H1 (cell line): ENCODE results near the gene GADD45A. TPM values are rescaled to one million over a fixed set of nuclear protein-coding genes. Genes with fewer than 3 reads are reported as not detected.

Experiments
- CTCF ChIA-PET: fragments of 300-600 bp; sonication (Branson Sonifier 250); formaldehyde crosslinking; loops from one replicate; lab custom pipeline; 2021; ENCODE audit not compliant: partially characterized antibody; lab: Charles Lee
- POLR2A ChIA-PET: fragments of 300-600 bp; sonication (Branson Sonifier 250); formaldehyde crosslinking; loops from one replicate; lab custom pipeline; 2021; ENCODE audit warnings: inconsistent platforms; ENCODE audit not compliant: partially characterized antibody; lab: Charles Lee
- DNase-seq, 2 experiments: peaks; one replicate each; pipeline versions ENCODE4 v3.0.0 to v3.0.0-alpha.2; 2010 to 2022; ENCODE audit warnings: low spot score in 2 of 2, low read depth in 1 of 2, mixed read lengths in 1 of 2
- FAIRE-seq: peaks from 2 replicates; lab custom pipeline; 2011; peaks lifted over from hg19 to GRCh38; lab: Jason Lieb, UNC
- H2AFZ ChIP-seq: 2 replicates; pipeline ENCODE4 v1.8.1; 2012; ENCODE audit warnings: low read length, inconsistent platforms
- H2AK5ac ChIP-seq: 2 replicates; pipeline ENCODE4 v1.6.1; 2013; ENCODE audit warnings: low read depth, low read length
- H2BK120ac ChIP-seq: replicated peaks from 2 replicates; pipeline ENCODE3; 2013; ENCODE audit warnings: low read depth, low read length, inconsistent platforms
- H2BK12ac ChIP-seq: 2 replicates; pipeline ENCODE4 v1.6.1; 2013; ENCODE audit warnings: low read depth, low read length
- H2BK15ac ChIP-seq: 2 replicates; pipeline ENCODE4 v1.6.1; 2013; ENCODE audit warnings: low read length
- H2BK20ac ChIP-seq: 2 replicates; pipeline ENCODE4 v1.6.1; 2013; ENCODE audit warnings: low read length
- H2BK5ac ChIP-seq: 2 replicates; pipeline ENCODE4 v1.6.1; 2013; ENCODE audit warnings: low read depth, low read length
- H3K14ac ChIP-seq: 2 replicates; pipeline ENCODE4 v1.6.1; 2013; ENCODE audit warnings: inconsistent platforms; ENCODE audit not compliant: insufficient read length
- H3K18ac ChIP-seq: 2 replicates; pipeline ENCODE4 v1.6.1; 2013; ENCODE audit warnings: low read length; ENCODE audit errors: extremely low read depth
- H3K23ac ChIP-seq: 2 replicates; pipeline ENCODE4 v1.6.1; 2013; ENCODE audit warnings: inconsistent platforms; ENCODE audit not compliant: insufficient read length
- H3K23me2 ChIP-seq: 2 replicates; pipeline ENCODE4 v1.6.1; 2013; ENCODE audit warnings: low read depth, low read length
- H3K27ac ChIP-seq: 2 replicates; pipeline ENCODE4 v1.6.1; 2011; ENCODE audit warnings: low read depth, low read length, inconsistent platforms
- H3K27me3 ChIP-seq, 4 experiments: replicated peaks in 1 of 4; 1 replicate in 1 of 4; 2 replicates in 3 of 4; pipeline versions ENCODE4 v1.6.1 to v1.8.1; 2011 to 2013; ENCODE audit warnings: low read length in 3 of 4, mild to moderate bottlenecking in 3 of 4, inconsistent platforms in 2 of 4, mixed read lengths in 2 of 4, moderate library complexity in 1 of 4; ENCODE audit not compliant: control insufficient read depth in 3 of 4, insufficient read depth in 3 of 4; ENCODE audit errors: extremely low read depth in 1 of 4
- H3K36me3 ChIP-seq, 4 experiments: 2 replicates each; pipeline versions ENCODE4 v1.6.1 to v1.8.1; 2011 to 2013; ENCODE audit warnings: mild to moderate bottlenecking in 4 of 4, low read length in 3 of 4, moderate library complexity in 2 of 4, control low read depth in 1 of 4, inconsistent platforms in 1 of 4; ENCODE audit not compliant: insufficient read depth in 4 of 4, control insufficient read depth in 2 of 4
- H3K4ac ChIP-seq: replicated peaks from 2 replicates; pipeline ENCODE3; 2013; ENCODE audit warnings: low read length, low read depth, mixed read lengths, inconsistent platforms; ENCODE audit not compliant: insufficient read length
- H3K4me1 ChIP-seq, 4 experiments: replicated peaks in 1 of 4; 1 replicate in 1 of 4; 2 replicates in 3 of 4; pipeline versions ENCODE4 v1.6.1 to v1.8.1; 2011 to 2013; ENCODE audit warnings: low read length in 3 of 4, inconsistent platforms in 2 of 4, mixed read lengths in 1 of 4; ENCODE audit not compliant: insufficient read depth in 4 of 4, control insufficient read depth in 3 of 4
- H3K4me2 ChIP-seq, 2 experiments: 2 replicates each; pipeline versions ENCODE4 v1.6.1 to v1.8.1; 2011 to 2013; ENCODE audit warnings: low read depth in 2 of 2, low read length in 2 of 2, control low read depth in 1 of 2, inconsistent platforms in 1 of 2, mild to moderate bottlenecking in 1 of 2; ENCODE audit not compliant: insufficient read depth in 1 of 2
- H3K4me3 ChIP-seq, 4 experiments: fragments of 200-600, 300-600 bp in 1 of 4; sonication (generic), shearing (Covaris generic), sonication (Bioruptor Twin) in 1 of 4; 2 replicates each; pipeline versions ENCODE4 v1.5.1 to v1.8.1; 2011 to 2016; ENCODE audit warnings: low read length in 4 of 4, low read depth in 3 of 4, control low read depth in 2 of 4, inconsistent platforms in 2 of 4, mild to moderate bottlenecking in 2 of 4, mixed read lengths in 1 of 4, moderate library complexity in 1 of 4; ENCODE audit not compliant: insufficient read depth in 2 of 4; ENCODE audit errors: extremely low read depth in 1 of 4
- H3K56ac ChIP-seq: replicated peaks from 2 replicates; pipeline ENCODE3; 2013; ENCODE audit warnings: low read depth, mild to moderate bottlenecking, mixed read lengths, low read length, inconsistent platforms; ENCODE audit not compliant: insufficient read length
- H3K79me1 ChIP-seq: 2 replicates; pipeline ENCODE4 v1.6.1; 2013; ENCODE audit warnings: low read depth, low read length, control low read depth
- H3K79me2 ChIP-seq, 2 experiments: 2 replicates each; pipeline versions ENCODE4 v1.6.1 to v1.8.1; 2012 to 2013; ENCODE audit warnings: low read length in 2 of 2, mild to moderate bottlenecking in 2 of 2, inconsistent platforms in 1 of 2; ENCODE audit not compliant: insufficient read depth in 2 of 2, control insufficient read depth in 1 of 2
- H3K9ac ChIP-seq, 4 experiments: replicated peaks in 1 of 4; 1 replicate in 1 of 4; 2 replicates in 3 of 4; pipeline versions ENCODE4 v1.6.1 to v1.8.1; 2011 to 2013; ENCODE audit warnings: low read depth in 3 of 4, low read length in 3 of 4, control low read depth in 2 of 4, mild to moderate bottlenecking in 2 of 4, moderate library complexity in 2 of 4, inconsistent platforms in 1 of 4; ENCODE audit errors: extremely low read depth in 1 of 4
- H3K9me3 ChIP-seq, 2 experiments: 2 replicates each; pipeline versions ENCODE4 v1.6.1 to v1.8.1; 2012 to 2013; ENCODE audit warnings: mild to moderate bottlenecking in 2 of 2, moderate library complexity in 2 of 2, control low read depth in 1 of 2, inconsistent platforms in 1 of 2, low read depth in 1 of 2, low read length in 1 of 2, mixed read lengths in 1 of 2; ENCODE audit not compliant: insufficient read depth in 2 of 2
- H4K20me1 ChIP-seq, 2 experiments: replicated peaks in 1 of 2; 2 replicates each; pipeline versions ENCODE3 to v1.8.1; 2011 to 2013; ENCODE audit warnings: inconsistent platforms in 2 of 2, low read length in 2 of 2, mild to moderate bottlenecking in 1 of 2; ENCODE audit not compliant: insufficient read depth in 2 of 2, control insufficient read depth in 1 of 2
- H4K5ac ChIP-seq: 2 replicates; pipeline ENCODE4 v1.6.1; 2013; ENCODE audit warnings: low read length, low read depth, mixed read lengths, inconsistent platforms; ENCODE audit not compliant: insufficient read length
- H4K8ac ChIP-seq: 2 replicates; pipeline ENCODE4 v1.8.0; 2013; ENCODE audit warnings: mild to moderate bottlenecking, moderate library complexity, low read length, inconsistent platforms; ENCODE audit not compliant: insufficient read depth; ENCODE audit errors: extremely low read depth
- H4K91ac ChIP-seq: replicated peaks from 2 replicates; pipeline ENCODE3; 2013; ENCODE audit warnings: low read length, mixed read lengths, inconsistent platforms; ENCODE audit not compliant: insufficient read length
- HDAC2 ChIP-seq, 2 experiments: fragments of 300-600 bp in 1 of 2; sonication (generic) in 1 of 2; IDR thresholded peaks; 2 replicates each; pipeline ENCODE4 v1.6.1; 2011 to 2012; ENCODE audit warnings: low read depth in 2 of 2, low read length in 2 of 2, mild to moderate bottlenecking in 2 of 2, moderate library complexity in 2 of 2, borderline replicate concordance in 1 of 2, inconsistent platforms in 1 of 2
- PHF8 ChIP-seq: fragments of 200-600 bp; sonication (generic); conservative IDR thresholded peaks from 2 replicates; pipeline ENCODE4 v1.7.1; 2012; ENCODE audit warnings: low read depth, mild to moderate bottlenecking, inconsistent platforms, low read length, moderate library complexity
- POLR2A ChIP-seq, 2 experiments: IDR thresholded peaks; 1 replicate in 1 of 2; 2 replicates in 1 of 2; pipeline ENCODE4 v1.6.1; 2011; ENCODE audit warnings: low read depth in 2 of 2, low read length in 2 of 2, mild to moderate bottlenecking in 2 of 2; ENCODE audit errors: control extremely low read depth in 1 of 2
- POLR2AphosphoS5 ChIP-seq: IDR thresholded peaks from 2 replicates; pipeline ENCODE4 v1.6.1; 2011; ENCODE audit warnings: low read depth, low read length
- RAD21 ChIP-seq, 2 experiments: IDR thresholded peaks in 1 of 2; conservative IDR thresholded peaks in 1 of 2; 2 replicates each; pipeline ENCODE4 v1.6.1; 2011; ENCODE audit warnings: low read depth in 2 of 2, low read length in 2 of 2, improper control_type of control experiment in 1 of 2, inconsistent platforms in 1 of 2, mild to moderate bottlenecking in 1 of 2, moderate library complexity in 1 of 2
- SP2 ChIP-seq: IDR thresholded peaks from 2 replicates; pipeline ENCODE4 v1.6.1; 2012; ENCODE audit warnings: mild to moderate bottlenecking, low read length, inconsistent platforms
- WGBS, 2 experiments: shearing (Covaris generic) in 1 of 2; methylation state at CpG; one replicate each; pipeline versions ENCODE4 v1.1.6 to v1.1.7; 2013 to 2015; ENCODE audit warnings: low lambda C conversion rate in 2 of 2, mixed read lengths in 2 of 2, inconsistent platforms in 1 of 2, low coverage in 1 of 2, missing lambda C conversion rate in 1 of 2; ENCODE audit not compliant: insufficient replicate concordance in 2 of 2, insufficient coverage in 1 of 2, insufficient read length in 1 of 2; ENCODE audit errors: extremely low coverage in 1 of 2, missing lambda C conversion rate in 1 of 2; 5-methylcytosine and 5-hydroxymethylcytosine counted together
- polyA plus RNA-seq, 7 experiments: library from polyadenylated mRNA; depleted of rRNA in 3 of 7; stranded (reverse) in 5 of 7; unstranded in 2 of 7; fragments of >200 nt in 5 of 7; fragments of 200-250 nt in 2 of 7; gene quantifications; 1 replicate in 5 of 7; 2 replicates in 1 of 7; 4 replicates in 1 of 7; pipeline versions ENCODE4 v1.2.1 to v1.2.3, GENCODE V29; 2011 to 2013; ENCODE audit warnings: missing spikeins in 2 of 7, mixed read lengths in 2 of 7
- total RNA-seq: library from RNA; stranded (reverse); fragmentation: NEBNext Ultra II Directional; extraction: Animal tissue kit (Norgen Biotek cat#: 25700); gene quantifications from 2 replicates; pipeline ENCODE4 v1.2.1, GENCODE V29; 2021

Gene GADD45A
- total and polyA plus RNA-seq, 2 of the 8 experiments (the other 6 are each of a cell fraction or from before 2014, with no cell fraction given): 7.6 to 15.6 TPM

GRCh38 chr1:67688526-67689219, 3.7 kb downstream of the GADD45A start:
- Histone ChIP-seq H2AFZ (no peak overlapping the region), H2AK5ac (no peak overlapping the region), H2BK12ac (no peak overlapping the region), H4K8ac (no peak overlapping the region), H3K18ac (no peak overlapping the region), H2BK15ac (no peak overlapping the region), H4K5ac (no peak overlapping the region), H3K9me3 (no peaks in the 10 kb centered on the region), H3K36me3 (peaks cover 0 to 22% (median 6%) of the 10 kb centered on the region in 4 experiments; a peak in 4 of 8 replicates), H2BK120ac (no peak overlapping the region), H3K23ac (no peak overlapping the region), H3K9ac (no peak overlapping the region), H3K4ac (no peak overlapping the region), H3K79me1 (no peaks in the 10 kb centered on the region), H2BK20ac (no peak overlapping the region), H4K91ac (no peak overlapping the region), H4K20me1 (peaks cover 0 to 2% of the 10 kb centered on the region in 2 experiments), H3K4me3 (no peak overlapping the region), H3K79me2 (peaks cover 0 to 10% of the 10 kb centered on the region in 2 experiments; a peak in 2 of 4 replicates), H3K4me2 (no peak overlapping the region), H2BK5ac (no peak overlapping the region), H3K14ac (no peak overlapping the region), H3K4me1 (peaks cover 0 to 9% (median 5%) of the 10 kb centered on the region in 4 experiments; a peak in 5 of 7 replicates), H3K27me3 (no peaks in the 10 kb centered on the region), H3K27ac (no peak overlapping the region), H3K23me2 (peaks cover 6% of the 10 kb centered on the region; the same call in 1 of the 2 replicates), H3K56ac (no peak overlapping the region)
- DNase-seq (no peak), FAIRE-seq (no peak)
- no peak for TF ChIP-seq PHF8
- no peak for TF ChIP-seq RAD21 (IDR thresholded peaks at IDR 0.05 in 1 of 2, conservative IDR thresholded peaks at IDR 0.05 in 1 of 2; ENCODE audit: low read depth in 2 of 2, low read length in 2 of 2)
- no peak for TF ChIP-seq SP2
- TF ChIP-seq HDAC2 (IDR thresholded peaks at IDR 0.05; ENCODE audit: borderline replicate concordance in 1 of 2, low read depth in 2 of 2, low read length in 2 of 2): no peak
- TF ChIP-seq POLR2A (IDR thresholded peaks at IDR 0.05; ENCODE audit: control extremely low read depth in 1 of 2, low read depth in 2 of 2, low read length in 2 of 2): peak in 1 of 2 experiments; percentile 56; a peak in 1 of 3 replicates
- peak; percentile 60; the same call in 1 of the 2 replicates for TF ChIP-seq POLR2AphosphoS5
- ChIA-PET CTCF (interaction anchor here (1.0 to 1.8 kb wide), 6 partner anchors 12 to 131 kb away, joined by 3 to 9 read pairs (median 4); no protein-coding TSS in a partner anchor), POLR2A (interaction anchor here (1.4 to 1.7 kb wide), 2 partner anchors 12 to 13 kb away, joined by 3 to 6 read pairs; no protein-coding TSS in a partner anchor)
- 84% methylated on average over 3 of the region's 3 CpGs; no CpG with 5 or more reads in 1 of the 2 experiments for WGBS, 2 experiments
